Activated CD4-positive, alpha-beta T cell treated with anti-CD3 and anti-CD28 coated beads, Interleukin-2, Interleukin-6, amounts not matched to agents 100 ng/mL and 50 ng/mL, durations not matched to agents 16 hours and 8 hours (primary cell): ENCODE data around the gene RRP12.

Experiments used
- DNase-seq: peaks from one replicate; pipeline ENCODE4 v3.0.0-alpha.2; 2020

RRP12 gene

DNA sequence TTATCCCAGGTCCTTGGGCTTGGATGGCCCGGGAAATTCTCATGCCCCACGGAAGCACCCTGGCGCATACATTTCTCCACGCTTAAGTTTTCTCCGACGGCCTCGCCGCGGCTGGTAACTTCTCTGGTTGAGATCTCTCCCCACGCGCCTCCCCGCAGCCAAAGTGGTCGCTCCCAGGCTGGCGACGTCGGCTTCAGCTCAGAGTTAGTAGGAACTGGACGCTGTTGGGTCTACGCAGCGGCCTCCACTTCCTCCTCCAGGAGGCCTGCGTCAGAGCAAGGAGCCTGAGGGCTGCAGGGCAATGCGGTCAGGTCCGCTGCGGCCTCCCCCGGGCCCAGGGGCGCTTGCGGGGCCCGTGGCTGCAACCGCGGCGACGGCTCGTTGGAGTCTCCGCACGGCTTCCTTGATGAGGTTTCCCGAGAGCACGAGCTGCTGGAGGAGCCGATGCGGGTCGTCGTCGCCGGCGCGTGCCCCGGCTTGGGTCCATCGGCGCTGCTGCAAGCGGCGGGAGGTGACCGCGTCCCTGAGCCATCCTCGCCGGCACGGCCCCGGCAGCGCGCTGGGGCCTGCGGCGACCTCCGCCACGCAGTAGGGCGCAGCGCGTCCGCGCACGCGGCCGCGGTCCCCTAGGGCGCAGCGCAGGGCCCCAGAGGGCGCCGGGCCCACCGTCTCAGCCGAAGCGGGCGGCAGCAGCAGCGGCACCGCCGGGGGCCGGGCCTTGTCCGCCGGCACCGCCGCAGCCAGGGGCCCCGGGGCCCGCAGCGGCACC is 67.4 kb downstream of the RRP12 start:
- peak; percentile 40 for DNase-seq

DNA sequence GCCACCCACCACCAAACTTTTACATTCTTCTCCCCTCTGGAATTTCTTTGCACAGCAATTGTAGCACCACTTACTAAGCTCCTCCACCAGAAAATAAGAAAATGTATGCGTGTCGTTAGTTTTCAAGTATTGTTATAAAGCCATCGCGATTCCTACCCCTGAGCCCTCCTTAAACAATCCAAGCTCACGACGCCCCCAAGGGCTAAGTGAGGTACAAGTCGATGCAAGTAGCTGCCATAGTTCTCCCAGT is 67.9 kb downstream of the RRP12 start:
- peak; percentile 35 for DNase-seq

GRCh38 chr10:97332591-97333350 is 68.4 kb downstream of the RRP12 start:
- DNase-seq = no peak

- DNase-seq = no peak
Observed at GRCh38 chr10:97331153-97331703, 69.9 kb downstream of the RRP12 start.

DNA sequence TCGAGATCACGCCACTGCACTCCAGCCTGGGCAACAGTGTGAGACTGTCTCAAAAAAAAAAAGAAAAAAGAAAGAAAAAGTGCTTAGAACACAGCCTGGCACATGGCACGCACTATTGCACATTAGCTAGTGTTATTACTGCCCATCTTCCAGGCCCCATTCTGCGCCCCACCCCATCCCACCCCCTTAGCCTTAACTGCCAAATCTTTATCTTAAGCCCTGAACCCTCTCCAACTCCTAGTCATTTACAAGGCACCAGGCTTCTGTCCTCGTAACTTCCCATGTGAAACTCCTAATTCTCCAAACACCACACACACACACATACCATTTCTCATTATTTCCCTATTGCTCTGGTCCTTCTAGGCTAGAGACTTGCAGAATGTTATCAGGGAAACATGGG is 71.4 kb downstream of the RRP12 start:
- DNase-seq = no peak

DNA sequence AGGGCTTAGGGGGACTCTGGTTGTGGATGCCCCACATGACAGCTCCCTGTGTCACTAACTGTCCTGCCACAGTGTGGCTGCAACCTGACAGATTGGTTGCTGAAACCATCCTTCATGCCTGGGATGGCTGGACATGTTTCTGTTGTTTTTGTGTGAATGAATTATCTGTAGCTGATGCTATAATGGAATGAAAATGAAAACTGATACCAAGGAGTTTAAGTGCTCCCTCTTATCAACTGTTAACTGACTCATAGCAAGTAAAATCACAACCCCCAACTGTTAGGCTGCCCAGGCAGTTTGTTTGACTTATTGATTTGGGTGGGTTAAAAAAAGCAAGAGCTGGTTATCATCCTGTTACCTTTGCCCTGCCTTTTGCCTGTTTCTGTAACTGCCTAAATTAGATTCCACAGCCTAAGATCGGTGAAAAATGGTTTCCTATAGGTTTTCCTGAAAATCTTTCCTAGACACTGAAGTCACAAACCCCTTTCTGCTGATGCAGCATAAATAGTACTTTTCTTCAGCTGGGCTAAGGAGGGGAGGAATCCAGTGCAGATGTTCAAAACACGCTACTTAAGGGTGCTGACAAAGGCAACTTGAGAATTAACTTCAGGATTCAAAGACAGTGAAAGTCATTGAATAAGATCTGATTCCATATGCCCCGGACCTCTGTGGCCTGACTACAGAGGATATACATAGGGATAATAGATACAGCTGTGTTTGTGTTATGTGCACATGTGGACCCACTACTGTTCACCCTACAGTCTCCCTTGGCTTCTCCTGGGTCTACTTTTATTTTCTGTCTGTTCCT is 72.3 kb downstream of the RRP12 start:
- peak; percentile 62 for DNase-seq

DNA sequence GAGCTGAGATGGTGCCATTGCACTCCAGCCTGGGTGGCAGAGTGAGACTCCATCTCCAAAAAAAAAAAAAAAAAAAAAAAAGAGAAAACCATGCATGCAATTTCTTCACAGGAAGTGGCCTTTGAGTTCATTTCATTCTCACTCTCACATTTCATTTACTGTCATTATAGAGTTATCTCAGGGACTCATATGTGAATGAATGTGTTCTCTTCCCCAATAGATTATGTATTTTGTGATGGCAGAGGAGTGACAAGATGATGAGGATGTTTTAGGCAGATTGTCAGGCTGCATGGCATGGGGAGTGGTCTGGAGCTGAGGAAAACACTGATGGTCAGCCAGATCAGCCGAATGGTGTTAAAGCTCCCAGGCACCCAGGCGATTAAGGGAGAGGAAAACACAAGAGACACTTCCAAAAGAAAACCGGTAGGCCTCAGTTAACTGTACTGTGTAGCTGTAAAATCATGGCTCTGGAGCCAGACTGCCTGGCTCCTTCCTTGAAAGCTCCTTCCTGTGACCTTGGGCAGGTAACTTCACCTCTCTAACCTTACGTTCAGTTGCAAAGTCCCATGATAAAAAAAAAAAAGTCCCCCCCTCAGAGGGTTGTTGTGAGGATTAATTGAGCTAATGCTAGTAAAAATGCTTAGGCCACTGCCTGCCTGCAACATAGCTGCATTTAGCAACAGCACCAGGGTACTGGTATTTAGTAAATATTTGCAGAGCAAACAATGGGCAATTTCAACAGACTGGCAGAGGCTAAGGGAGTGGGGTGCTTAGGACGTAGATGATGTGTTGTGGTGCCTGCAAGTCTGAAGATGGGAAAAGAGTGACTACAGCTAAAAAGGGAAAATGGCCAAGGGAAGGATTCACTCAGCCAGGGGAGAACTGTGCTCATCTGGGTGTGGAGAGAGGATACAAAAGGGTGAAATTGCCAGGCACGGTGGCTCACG is 73.5 kb downstream of the RRP12 start:
- peak; percentile 45 for DNase-seq

GRCh38 chr10:97325754-97326153 is 75.4 kb downstream of the RRP12 start:
- DNase-seq = no peak

GRCh38 chr10:97323501-97323900 is 77.6 kb downstream of the RRP12 start:
- DNase-seq = no peak

DNA sequence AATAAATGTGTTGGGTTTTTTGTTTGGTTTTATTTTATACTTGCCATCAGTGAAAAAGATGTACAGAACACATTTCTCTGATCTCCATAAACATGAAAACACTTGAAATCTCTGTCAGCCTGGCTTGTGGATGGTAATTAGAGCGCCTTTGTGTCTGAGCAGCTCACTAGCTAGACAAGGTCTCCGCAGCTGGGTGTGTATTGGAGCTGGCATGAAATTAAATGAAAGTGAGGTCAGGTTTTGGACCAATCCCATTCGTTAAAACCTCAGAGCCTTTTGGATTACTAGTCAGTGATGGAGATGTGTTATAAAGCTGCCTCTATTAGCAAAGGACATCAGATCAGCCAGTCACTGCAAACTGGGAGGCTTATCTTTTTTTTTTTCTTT is 79.3 kb downstream of the RRP12 start:
- DNase-seq = no peak

DNA sequence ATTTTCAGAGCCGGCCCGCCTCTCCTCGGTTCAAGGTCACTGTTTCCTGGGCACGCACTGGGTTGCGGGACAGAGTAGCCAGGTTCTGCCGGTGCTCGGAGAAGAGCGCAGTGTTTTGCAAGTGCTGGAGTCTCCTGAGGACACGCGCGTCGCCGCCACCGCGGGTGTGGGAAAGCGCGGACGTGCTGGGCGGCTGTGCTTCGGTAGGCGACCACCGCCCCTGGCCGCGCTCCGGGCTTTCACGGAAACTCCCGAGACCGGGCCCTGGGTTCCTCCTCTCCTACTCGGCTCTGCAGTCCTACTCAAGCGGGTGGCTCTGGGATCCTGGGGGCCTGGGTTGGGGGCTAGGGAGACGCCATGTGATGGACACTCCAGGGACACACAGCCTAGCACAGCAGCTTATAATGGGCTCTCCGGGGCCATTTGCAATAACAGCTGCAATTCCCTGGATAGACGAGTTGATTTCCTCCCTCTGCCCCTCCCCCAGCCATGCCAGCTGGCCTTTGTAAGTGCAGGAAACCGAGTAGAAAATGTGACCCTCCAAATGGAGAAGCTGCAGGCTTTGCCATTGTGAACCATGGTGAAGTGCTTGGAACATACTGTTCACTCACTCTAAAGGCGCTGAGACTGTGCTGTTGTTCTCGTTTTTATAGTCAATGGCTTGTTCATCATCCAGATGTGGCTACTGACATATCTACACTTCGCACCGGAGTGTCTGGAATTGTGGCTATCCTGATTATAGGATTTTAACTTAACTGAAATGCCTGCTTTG is 79.9 kb downstream of the RRP12 start:
- DNase-seq = no peak

- no peak for DNase-seq
Observed at GRCh38 chr10:97320480-97321031, 80.6 kb downstream of the RRP12 start.

DNA sequence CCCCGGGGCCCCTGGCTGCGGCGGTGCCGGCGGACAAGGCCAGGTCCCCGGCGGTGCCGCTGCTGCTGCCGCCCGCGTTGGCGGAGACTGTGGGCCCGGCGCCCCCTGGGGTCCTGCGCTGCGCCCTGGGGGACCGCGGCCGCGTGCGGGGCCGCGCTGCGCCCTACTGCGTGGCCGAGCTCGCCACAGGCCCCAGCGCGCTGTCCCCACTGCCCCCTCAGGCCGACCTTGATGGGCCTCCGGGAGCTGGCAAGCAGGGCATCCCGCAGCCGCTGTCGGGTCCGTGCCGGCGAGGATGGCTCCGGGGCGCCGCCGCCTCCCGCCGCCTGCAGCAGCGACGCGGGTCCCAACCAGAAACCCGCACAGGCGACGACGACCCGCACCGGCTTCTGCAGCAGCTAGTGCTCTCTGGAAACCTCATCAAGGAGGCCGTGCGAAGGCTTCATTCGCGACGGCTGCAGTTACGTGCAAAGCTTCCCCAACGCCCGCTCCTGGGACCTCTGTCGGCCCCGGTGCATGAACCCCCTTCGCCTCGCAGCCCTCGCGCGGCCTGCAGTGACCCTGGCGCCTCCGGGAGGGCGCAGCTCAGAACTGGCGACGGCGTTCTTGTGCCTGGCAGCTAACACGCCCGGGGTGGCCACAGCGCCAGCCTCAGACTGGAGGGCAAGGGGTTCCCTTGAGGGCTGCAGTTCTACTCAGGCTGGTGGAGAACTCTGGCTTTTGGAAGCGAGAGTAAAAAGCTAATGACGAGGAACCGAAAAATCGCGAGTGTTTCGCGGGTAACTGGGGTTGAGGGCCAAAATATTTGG is 81.3 kb downstream of the RRP12 start:
- peak; percentile 66 for DNase-seq

GRCh38 chr10:97318772-97319651 is 82.1 kb downstream of the RRP12 start, which contains the start of gene FRAT1:
Gene FRAT1, plus strand, starts transcription at chr10:97319271. Its CDS starts 183 bp downstream, at chr10:97319454.
- DNase-seq = peak; percentile 91

- DNase-seq = no peak
Observed at GRCh38 chr10:97314671-97315070, 86.5 kb downstream of the RRP12 start.

DNA sequence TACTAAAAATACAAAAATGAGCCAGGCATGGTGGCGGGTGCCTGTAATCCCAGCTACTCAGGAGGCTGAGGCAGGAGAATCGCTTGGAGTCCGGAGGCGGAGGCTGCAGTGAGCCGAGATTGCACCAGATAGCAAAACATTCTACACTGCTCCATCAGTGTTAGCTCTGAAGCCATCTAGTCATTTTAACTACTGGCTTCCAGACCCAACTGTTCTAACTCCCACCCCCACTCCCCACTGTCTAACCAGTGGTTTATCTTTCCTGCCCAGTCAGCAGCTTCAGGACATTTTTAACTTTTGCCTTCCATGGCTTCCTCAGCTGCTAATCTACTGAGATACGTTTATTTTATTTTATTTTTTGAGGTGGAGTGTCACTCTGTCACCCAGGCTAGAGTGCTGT is 88.2 kb downstream of the RRP12 start:
- DNase-seq = no peak

GRCh38 chr10:97311111-97311626 is 90.0 kb downstream of the RRP12 start:
- no peak for DNase-seq

- DNase-seq = no peak
Observed at GRCh38 chr10:97307866-97308780, 93.0 kb downstream of the RRP12 start.
